BJ (cell line): Measurements from ENCODE around the gene STK39. TPM values are rescaled to one million over a fixed set of nuclear protein-coding genes. Genes with fewer than 3 reads are reported as not detected.

Experiments used
- CTCF ChIA-PET: fragments of 350-600 bp; formaldehyde crosslinking; extraction: SDS; loops from one replicate; lab custom pipeline; 2021; ENCODE audit warnings: antibody characterized with exemption, inconsistent platforms; lab: Yijun Ruan, JAX
- POLR2A ChIA-PET: fragments of 300-600 bp; sonication (Branson Sonifier 250); formaldehyde crosslinking; extraction: SDS; loops from one replicate; lab custom pipeline; 2021; ENCODE audit warnings: antibody characterized with exemption; lab: Charles Lee
- DNase-seq: peaks from one replicate; pipeline ENCODE4 v3.0.0-alpha.2; 2011; ENCODE audit warnings: low read depth
- H3K27me3 ChIP-seq: 2 replicates; pipeline ENCODE4 v1.6.0; 2011; ENCODE audit warnings: low read length; ENCODE audit not compliant: control insufficient read depth, insufficient read depth
- H3K36me3 ChIP-seq: 2 replicates; pipeline ENCODE4 v1.5.1; 2011; ENCODE audit warnings: low read length; ENCODE audit not compliant: control insufficient read depth, insufficient read depth
- H3K4me3 ChIP-seq: 2 replicates; pipeline ENCODE4 v1.5.1; 2011; ENCODE audit warnings: low read depth, mild to moderate bottlenecking, control low read depth, low read length
- polyA plus RNA-seq: library from polyadenylated mRNA; depleted of rRNA; stranded (reverse); fragments of >200 nt; gene quantifications from 2 replicates; pipeline ENCODE4 v1.2.3, GENCODE V29; 2011
- TF ChIP-seq, protein P1 (sequence below): IDR thresholded peaks from 2 replicates; pipeline ENCODE4 v1.5.1; 2011; ENCODE audit warnings: low read depth, mild to moderate bottlenecking, control low read depth, inconsistent platforms, low read length, moderate library complexity; ENCODE audit not compliant: insufficient read depth

Gene STK39
- polyA plus RNA-seq, 1 experiment = 7.6 TPM

- ChIA-PET POLR2A (no interaction called here), CTCF (interaction anchor here (0.6 kb wide), 1 partner anchor 384 kb away, joined by 3 read pairs; no protein-coding TSS in a partner anchor)
- TF ChIP-seq, protein P1, sequence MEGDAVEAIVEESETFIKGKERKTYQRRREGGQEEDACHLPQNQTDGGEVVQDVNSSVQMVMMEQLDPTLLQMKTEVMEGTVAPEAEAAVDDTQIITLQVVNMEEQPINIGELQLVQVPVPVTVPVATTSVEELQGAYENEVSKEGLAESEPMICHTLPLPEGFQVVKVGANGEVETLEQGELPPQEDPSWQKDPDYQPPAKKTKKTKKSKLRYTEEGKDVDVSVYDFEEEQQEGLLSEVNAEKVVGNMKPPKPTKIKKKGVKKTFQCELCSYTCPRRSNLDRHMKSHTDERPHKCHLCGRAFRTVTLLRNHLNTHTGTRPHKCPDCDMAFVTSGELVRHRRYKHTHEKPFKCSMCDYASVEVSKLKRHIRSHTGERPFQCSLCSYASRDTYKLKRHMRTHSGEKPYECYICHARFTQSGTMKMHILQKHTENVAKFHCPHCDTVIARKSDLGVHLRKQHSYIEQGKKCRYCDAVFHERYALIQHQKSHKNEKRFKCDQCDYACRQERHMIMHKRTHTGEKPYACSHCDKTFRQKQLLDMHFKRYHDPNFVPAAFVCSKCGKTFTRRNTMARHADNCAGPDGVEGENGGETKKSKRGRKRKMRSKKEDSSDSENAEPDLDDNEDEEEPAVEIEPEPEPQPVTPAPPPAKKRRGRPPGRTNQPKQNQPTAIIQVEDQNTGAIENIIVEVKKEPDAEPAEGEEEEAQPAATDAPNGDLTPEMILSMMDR = no peak
- peaks cover 3% of the 10 kb centered on the region; the same call in 1 of the 2 replicates for H3K36me3 ChIP-seq
- DNase-seq = no peak
- H3K4me3 ChIP-seq = no peak overlapping the region
- H3K27me3 ChIP-seq = no peaks in the 10 kb centered on the region
Measured at GRCh38 chr2:167950571-167950970, 296.8 kb downstream of the STK39 start.

DNA sequence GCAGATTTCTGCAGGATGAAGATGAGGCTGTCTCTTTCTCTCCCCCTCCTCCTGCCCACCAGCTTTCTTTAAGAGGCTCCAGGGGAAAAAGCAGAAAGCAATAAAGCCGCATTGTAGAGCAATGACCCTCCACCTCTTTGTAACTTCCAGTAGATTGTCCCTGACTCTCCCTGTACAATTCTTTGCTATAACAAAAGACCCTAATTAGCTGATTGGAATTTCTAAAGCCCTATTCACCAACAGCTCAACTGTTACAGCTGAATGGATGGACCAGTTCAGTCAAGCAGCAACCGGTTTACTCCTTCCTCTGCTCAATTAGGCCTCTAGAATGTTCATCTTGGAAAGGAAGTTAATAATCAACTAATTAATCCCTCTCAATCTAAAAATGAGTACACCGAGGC, 301.0 kb downstream of the STK39 start:
- ChIA-PET POLR2A (no interaction called here), CTCF (interaction anchor here (1.3 to 2.4 kb wide), 2 partner anchors 9 to 19 kb away, joined by 3 to 6 read pairs; no protein-coding TSS in a partner anchor)
- TF ChIP-seq, protein P1 = no peak

DNA sequence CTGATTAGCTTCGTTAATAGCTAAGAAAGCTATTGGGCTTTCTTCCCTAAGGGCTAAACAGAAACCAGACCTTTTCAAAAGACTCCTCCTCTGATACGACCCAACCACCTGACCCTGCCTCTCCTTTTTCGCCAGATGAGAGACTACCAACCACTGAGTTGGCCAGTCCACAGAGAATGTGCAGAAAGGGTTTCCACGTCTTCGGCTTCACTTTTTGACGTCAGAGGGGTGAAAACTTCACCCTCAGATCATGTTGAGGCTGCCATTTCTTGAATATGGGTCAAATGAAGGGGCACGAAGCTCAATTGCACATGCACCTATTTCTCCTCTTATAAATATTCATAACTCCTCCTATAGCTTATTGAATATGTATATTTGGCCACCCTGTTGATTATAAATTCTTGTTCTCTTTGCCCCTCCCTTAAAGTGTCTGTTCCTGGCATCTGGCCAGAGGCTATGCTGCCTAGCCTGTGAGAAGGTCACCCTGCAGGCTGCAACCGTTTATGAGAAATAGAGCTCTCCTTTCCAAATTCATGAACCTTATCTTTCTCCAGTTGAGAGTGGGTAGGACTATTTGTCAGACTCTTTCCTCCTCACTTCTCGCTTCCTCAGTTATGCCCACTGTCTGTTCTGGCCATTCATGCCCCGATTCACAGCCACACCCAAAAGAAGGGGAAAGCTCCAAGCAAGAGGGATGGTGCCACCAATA, 301.6 kb downstream of the STK39 start:
- CTCF ChIA-PET = interaction anchor here (1.3 to 2.4 kb wide), 2 partner anchors 10 to 20 kb away, joined by 3 to 6 read pairs; no protein-coding TSS in a partner anchor
- TF ChIP-seq, protein P1 = no peak
- Histone ChIP-seq H3K4me3 (no peak overlapping the region), H3K27me3 (0 out of 2 replicates have a peak, but pooled peaks cover 1% of the 10 kb centered on the region), H3K36me3 (no peaks in the 10 kb centered on the region)
- DNase-seq = no peak
- POLR2A ChIA-PET = no interaction called here

More for the DNA sequence above, 301.0 kb downstream of the STK39 start:
- Histone ChIP-seq H3K36me3 (no peaks in the 10 kb centered on the region), H3K27me3 (0 out of 2 replicates have a peak, but pooled peaks cover 1% of the 10 kb centered on the region), H3K4me3 (no peak overlapping the region)
- DNase-seq = no peak

- no peak overlapping the region for H3K4me3 ChIP-seq
- ChIA-PET POLR2A (no interaction called here), CTCF (interaction anchor here (1.3 to 2.4 kb wide), 2 partner anchors 10 to 21 kb away, joined by 3 to 6 read pairs; no protein-coding TSS in a partner anchor)
- 0 out of 2 replicates have a peak, but pooled peaks cover 1% of the 10 kb centered on the region for H3K27me3 ChIP-seq
- DNase-seq = no peak
- TF ChIP-seq, protein P1 = no peak
- no peaks in the 10 kb centered on the region for H3K36me3 ChIP-seq
Measured at GRCh38 chr2:167944825-167945659, 302.4 kb downstream of the STK39 start.

DNA sequence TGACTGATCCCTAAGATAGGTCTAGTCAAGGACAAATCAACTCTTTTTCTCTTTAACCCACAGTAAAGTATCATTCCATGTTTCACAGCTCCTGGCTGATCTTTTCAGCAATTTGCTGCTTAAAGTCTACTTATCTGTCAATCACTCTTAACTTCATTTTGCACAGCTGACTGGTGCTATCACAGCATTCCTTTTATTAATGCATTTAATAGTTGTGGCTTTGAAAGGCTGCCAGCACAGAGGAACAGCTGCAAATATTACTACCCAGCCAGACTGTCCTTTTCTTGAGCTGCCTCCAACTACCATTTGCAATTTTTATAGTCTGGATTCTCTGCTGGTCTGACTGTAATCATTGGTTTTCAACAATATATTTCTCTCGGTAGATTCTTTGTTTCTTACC, 303.5 kb downstream of the STK39 start:
- TF ChIP-seq, protein P1 = no peak
- CTCF ChIA-PET = interaction anchor here (1.4 kb wide), 1 partner anchor 11 kb away, joined by 5 read pairs; no protein-coding TSS in a partner anchor
- H3K4me3 ChIP-seq = no peak overlapping the region
- POLR2A ChIA-PET = no interaction called here
- peaks cover 1% of the 10 kb centered on the region; the same call in 1 of the 2 replicates for H3K27me3 ChIP-seq
- no peaks in the 10 kb centered on the region for H3K36me3 ChIP-seq
- no peak for DNase-seq
